Lung (tissue), 12 donors: ENCODE measurements around the gene LSM7. TPM values are rescaled to one million over a fixed set of nuclear protein-coding genes. Genes with fewer than 3 reads are reported as not detected.

Source experiments
- ATAC-seq: fragments of 200-7000 bp; cut with Tn5 transposase; one replicate; pipeline ENCODE4 v1.9.1; 2020; ENCODE audit warnings: moderate number of reproducible peaks; ENCODE audit not compliant: insufficient read depth, low FRiP score
- DNase-seq, 3 donors: peaks; one replicate each; pipeline ENCODE4 v3.0.0-alpha.2; 2013 to 2017
- H3K27ac ChIP-seq, 2 donors: one replicate each; pipeline ENCODE4 v1.5.1; 2013; ENCODE audit warnings: mild to moderate bottlenecking in 2 of 2, moderate library complexity in 2 of 2, control low read depth in 1 of 2, inconsistent platforms in 1 of 2, low read depth in 1 of 2, low read length in 1 of 2
- H3K27me3 ChIP-seq, 3 donors: one replicate each; pipeline ENCODE4 v1.5.1; 2013; ENCODE audit warnings: low read length in 2 of 3; ENCODE audit not compliant: control insufficient read depth in 3 of 3, insufficient read depth in 3 of 3
- H3K36me3 ChIP-seq, 4 donors: one replicate each; pipeline ENCODE4 v1.5.1; 2013; ENCODE audit warnings: low read length in 4 of 4, mild to moderate bottlenecking in 1 of 4, moderate library complexity in 1 of 4; ENCODE audit not compliant: control insufficient read depth in 4 of 4, insufficient read depth in 4 of 4
- H3K4me1 ChIP-seq, 5 donors: one replicate each; pipeline ENCODE4 v1.5.1; 2013; ENCODE audit warnings: low read length in 5 of 5, mild to moderate bottlenecking in 2 of 5, moderate library complexity in 1 of 5; ENCODE audit not compliant: control insufficient read depth in 5 of 5, insufficient read depth in 5 of 5
- H3K4me3 ChIP-seq: one replicate; pipeline ENCODE4 v1.5.1; 2013; ENCODE audit warnings: mild to moderate bottlenecking, control low read depth, moderate library complexity
- H3K9ac ChIP-seq, 2 donors: one replicate each; pipeline ENCODE4 v1.5.1; 2013; ENCODE audit warnings: low read length in 2 of 2, control low read depth in 1 of 2; ENCODE audit not compliant: insufficient read depth in 1 of 2
- H3K9me3 ChIP-seq, 4 donors: one replicate each; pipeline ENCODE4 v1.5.1; 2013; ENCODE audit warnings: low read length in 3 of 4, mild to moderate bottlenecking in 1 of 4, moderate library complexity in 1 of 4; ENCODE audit not compliant: control insufficient read depth in 4 of 4, insufficient read depth in 3 of 4
- WGBS, 2 donors: extraction: QIAGEN DNeasy Blood & Tissue Kit; methylation state at CpG; one replicate each; pipeline ENCODE4 v1.1.7; 2013; 5-methylcytosine and 5-hydroxymethylcytosine counted together
- polyA plus RNA-seq, 2 donors: library from polyadenylated mRNA; stranded (reverse); fragments of 200-250 nt; gene quantifications; one replicate each; pipeline ENCODE4 v1.2.1, GENCODE V29; 2013
- total RNA-seq, 2 donors: library from RNA; depleted of rRNA in 1 of 2; stranded (reverse); fragments of >200 nt in 1 of 2; gene quantifications; one replicate each; pipeline ENCODE4 v1.2.1, GENCODE V29; 2014 to 2021
- TF ChIP-seq, protein P1 (sequence below): IDR thresholded peaks from 2 replicates; pipeline ENCODE4 v1.5.1; 2012; ENCODE audit warnings: mild to moderate bottlenecking; ENCODE audit errors: control extremely low read depth, extremely low read depth
- donor health status: control.
- donor health status: control.
- donor health status: Bipolar disorder and iron deficiency.
- donor health status: healthy.
- donor health status: DM: yes; HTN: yes; CAD: no.

Gene LSM7
- total and polyA plus RNA-seq, 4 donors: 54.9 to 307 (median 191) TPM

- Histone ChIP-seq H3K9ac (no peak overlapping the region), H3K9me3 (peaks cover 0 to 6% (median 2%) of the 10 kb centered on the region in 4 donors), H3K27me3 (peaks cover 0 to 19% (median 19%) of the 10 kb centered on the region in 3 donors), H3K27ac (no peak overlapping the region), H3K4me1 (peaks cover 0 to 3% (median 0%) of the 10 kb centered on the region in 5 donors), H3K36me3 (no peaks in the 10 kb centered on the region), H3K4me3 (no peak overlapping the region)
- no peak for ATAC-seq
- 35 to 40% methylated on average over 28 of the region's 28 CpGs for WGBS, 2 donors
- no peak for DNase-seq
- TF ChIP-seq, protein P1, sequence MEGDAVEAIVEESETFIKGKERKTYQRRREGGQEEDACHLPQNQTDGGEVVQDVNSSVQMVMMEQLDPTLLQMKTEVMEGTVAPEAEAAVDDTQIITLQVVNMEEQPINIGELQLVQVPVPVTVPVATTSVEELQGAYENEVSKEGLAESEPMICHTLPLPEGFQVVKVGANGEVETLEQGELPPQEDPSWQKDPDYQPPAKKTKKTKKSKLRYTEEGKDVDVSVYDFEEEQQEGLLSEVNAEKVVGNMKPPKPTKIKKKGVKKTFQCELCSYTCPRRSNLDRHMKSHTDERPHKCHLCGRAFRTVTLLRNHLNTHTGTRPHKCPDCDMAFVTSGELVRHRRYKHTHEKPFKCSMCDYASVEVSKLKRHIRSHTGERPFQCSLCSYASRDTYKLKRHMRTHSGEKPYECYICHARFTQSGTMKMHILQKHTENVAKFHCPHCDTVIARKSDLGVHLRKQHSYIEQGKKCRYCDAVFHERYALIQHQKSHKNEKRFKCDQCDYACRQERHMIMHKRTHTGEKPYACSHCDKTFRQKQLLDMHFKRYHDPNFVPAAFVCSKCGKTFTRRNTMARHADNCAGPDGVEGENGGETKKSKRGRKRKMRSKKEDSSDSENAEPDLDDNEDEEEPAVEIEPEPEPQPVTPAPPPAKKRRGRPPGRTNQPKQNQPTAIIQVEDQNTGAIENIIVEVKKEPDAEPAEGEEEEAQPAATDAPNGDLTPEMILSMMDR: no peak
These were observed 15.4 kb downstream of the LSM7 start for GRCh38 chr19:2312820-2313501.

- Histone ChIP-seq H3K4me1 (peaks cover 0 to 3% (median 0%) of the 10 kb centered on the region in 5 donors), H3K27me3 (peaks cover 4 to 34% (median 24%) of the 10 kb centered on the region in 3 donors), H3K9me3 (peaks cover 0 to 6% (median 2%) of the 10 kb centered on the region in 4 donors), H3K4me3 (no peak overlapping the region), H3K9ac (no peak overlapping the region), H3K27ac (no peak overlapping the region), H3K36me3 (no peaks in the 10 kb centered on the region)
- no peak for ATAC-seq
- DNase-seq: no peak
- 95 to 96% methylated on average over 4 of the region's 4 CpGs for WGBS, 2 donors
- TF ChIP-seq, protein P1: no peak
These were observed 17.3 kb downstream of the LSM7 start for GRCh38 chr19:2311093-2311492.

DNA sequence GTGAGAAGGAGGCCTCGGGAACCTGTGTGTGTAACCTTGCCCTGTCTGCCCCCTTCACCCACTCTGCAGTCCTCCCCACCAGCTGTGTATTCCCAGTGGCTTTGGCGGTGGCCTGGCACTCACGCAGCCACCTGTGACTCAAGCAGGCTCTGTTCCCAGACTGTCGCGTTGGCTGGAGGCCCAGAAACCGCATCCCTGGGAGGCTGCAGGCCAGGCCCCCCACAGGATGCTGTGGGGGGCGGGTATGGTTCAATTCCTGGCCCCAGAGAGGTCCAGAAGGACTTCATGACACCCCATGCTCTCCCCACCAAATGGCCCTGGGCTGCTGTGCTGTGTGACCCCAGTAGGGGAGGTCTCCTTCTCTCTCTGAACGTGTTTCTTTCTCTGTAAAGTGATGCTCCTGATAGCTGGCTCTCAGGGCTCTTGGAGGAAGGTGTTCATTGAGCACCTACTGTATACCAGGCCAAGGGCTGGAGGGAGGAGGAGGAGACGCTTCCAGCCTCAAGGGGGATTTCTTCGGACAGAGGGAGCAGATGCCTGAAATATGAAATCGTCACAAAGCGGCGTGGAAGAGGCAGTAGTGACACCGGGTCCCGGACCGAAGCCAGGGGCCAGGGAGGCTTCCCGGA lies 18.5 kb downstream of the LSM7 start:
- Histone ChIP-seq H3K9ac (no peak overlapping the region), H3K9me3 (peaks cover 0 to 1% (median 0%) of the 10 kb centered on the region in 4 donors), H3K27ac (no peak overlapping the region), H3K36me3 (no peaks in the 10 kb centered on the region), H3K4me3 (no peak overlapping the region), H3K4me1 (peaks cover 0 to 3% (median 0%) of the 10 kb centered on the region in 5 donors), H3K27me3 (peaks cover 4 to 38% (median 26%) of the 10 kb centered on the region in 3 donors)
- DNase-seq: peak; percentile 31 to 56 (median 47)
- TF ChIP-seq, protein P1: no peak
- ATAC-seq: no peak
- 53% methylated on average over 17 of the region's 17 CpGs for WGBS, 2 donors
